HEK293 (cell line): ENCODE results near the gene SLC12A1.

ENCODE experiments used
- CTCF ChIA-PET: fragments of 350-600 bp; formaldehyde crosslinking; extraction: SDS; loops from one replicate; lab custom pipeline; 2021; ENCODE audit warnings: antibody characterized with exemption; lab: Yijun Ruan, JAX
- POLR2A ChIA-PET: fragments of 300-600 bp; formaldehyde crosslinking; extraction: SDS; loops from one replicate; lab custom pipeline; 2020; ENCODE audit warnings: antibody characterized with exemption, inconsistent platforms; lab: Yijun Ruan, JAX
- H3K27ac ChIP-seq: fragments of 200-500 bp; sonication (Bioruptor generic); 2 replicates; pipeline ENCODE4 v1.5.1; 2014; ENCODE audit warnings: low read depth, low read length, control low read depth, inconsistent platforms; ENCODE audit errors: extremely low read depth
- H3K36me3 ChIP-seq, 2 experiments: fragments of 200-500 bp in 1 of 2; sonication (Bioruptor generic) in 1 of 2; 1 replicate in 1 of 2; 2 replicates in 1 of 2; pipeline ENCODE4 v1.5.1; 2014 to 2017; ENCODE audit warnings: inconsistent platforms in 2 of 2, low read length in 2 of 2; ENCODE audit not compliant: control insufficient read depth in 2 of 2, insufficient read depth in 1 of 2
- H3K4me1 ChIP-seq: fragments of 200-500 bp; sonication (Bioruptor generic); 2 replicates; pipeline ENCODE4 v1.5.1; 2014; ENCODE audit warnings: mild to moderate bottlenecking, low read length, inconsistent platforms; ENCODE audit not compliant: control insufficient read depth, insufficient read depth
- H3K4me3 ChIP-seq: 2 replicates; pipeline ENCODE4 v1.5.1; 2011; ENCODE audit warnings: low read depth, mild to moderate bottlenecking, control low read depth, low read length, moderate library complexity
- H3K9me3 ChIP-seq: fragments of 200-500 bp; sonication (Bioruptor generic); 2 replicates; pipeline ENCODE4 v1.5.1; 2014; ENCODE audit warnings: low read depth, low read length, inconsistent platforms; ENCODE audit not compliant: control insufficient read depth, insufficient read depth
- EGR2 ChIP-seq: fragments of 450-650 bp; formaldehyde crosslinking; IDR thresholded peaks from 2 replicates; pipeline ENCODE4 v1.5.1; 2016; ENCODE audit warnings: low read depth, missing biosample characterization, missing genetic modification characterization
- KLF1 ChIP-seq: fragments of 450-650 bp; formaldehyde crosslinking; IDR thresholded peaks from 2 replicates; pipeline ENCODE4 v1.5.1; 2016; ENCODE audit warnings: missing biosample characterization, missing genetic modification characterization
- KLF16 ChIP-seq: fragments of 450-650 bp; formaldehyde crosslinking; IDR thresholded peaks from 2 replicates; pipeline ENCODE4 v1.5.1; 2017; ENCODE audit warnings: missing biosample characterization, missing genetic modification characterization
- KLF8 ChIP-seq: fragments of 450-650 bp; formaldehyde crosslinking; IDR thresholded peaks from 2 replicates; pipeline ENCODE4 v1.5.1; 2016; ENCODE audit warnings: missing biosample characterization, missing genetic modification characterization
- KLF9 ChIP-seq: fragments of 450-650 bp; formaldehyde crosslinking; IDR thresholded peaks from 2 replicates; pipeline ENCODE4 v1.5.1; 2016; ENCODE audit warnings: missing biosample characterization, missing genetic modification characterization, low read depth
- SP3 ChIP-seq: fragments of 450-650 bp; formaldehyde crosslinking; IDR thresholded peaks from 2 replicates; pipeline ENCODE4 v1.5.1; 2016; ENCODE audit warnings: missing biosample characterization, missing genetic modification characterization
- YY2 ChIP-seq: fragments of 450-650 bp; formaldehyde crosslinking; IDR thresholded peaks from 2 replicates; pipeline ENCODE4 v1.5.1; 2016; ENCODE audit warnings: missing biosample characterization, missing genetic modification characterization
- ZBTB48 ChIP-seq: fragments of 450-650 bp; formaldehyde crosslinking; IDR thresholded peaks from 2 replicates; pipeline ENCODE4 v1.5.1; 2016; ENCODE audit warnings: missing biosample characterization, missing genetic modification characterization
- ZEB2 ChIP-seq: fragments of 450-650 bp; formaldehyde crosslinking; IDR thresholded peaks from 2 replicates; pipeline ENCODE4 v1.5.1; 2016; ENCODE audit warnings: missing biosample characterization, missing genetic modification characterization
- ZNF132 ChIP-seq: fragments of 450-650 bp; formaldehyde crosslinking; IDR thresholded peaks from 2 replicates; pipeline ENCODE4 v1.5.1; 2017; ENCODE audit warnings: missing biosample characterization, missing genetic modification characterization, borderline replicate concordance
- ZNF140 ChIP-seq: fragments of 450-650 bp; formaldehyde crosslinking; IDR thresholded peaks from 2 replicates; pipeline ENCODE4 v1.5.1; 2016; ENCODE audit warnings: missing biosample characterization, missing genetic modification characterization
- ZNF169 ChIP-seq: fragments of 450-650 bp; formaldehyde crosslinking; IDR thresholded peaks from 2 replicates; pipeline ENCODE4 v1.5.1; 2016; ENCODE audit warnings: missing biosample characterization, missing genetic modification characterization
- ZNF174 ChIP-seq: fragments of 450-650 bp; formaldehyde crosslinking; IDR thresholded peaks from 2 replicates; pipeline ENCODE4 v1.5.0; 2017; ENCODE audit warnings: missing biosample characterization, mild to moderate bottlenecking, missing genetic modification characterization
- ZNF184 ChIP-seq: fragments of 450-650 bp; IDR thresholded peaks from 2 replicates; pipeline ENCODE4 v1.5.1; 2018; ENCODE audit warnings: missing biosample characterization, mild to moderate bottlenecking, missing genetic modification characterization
- ZNF211 ChIP-seq: fragments of 450-650 bp; formaldehyde crosslinking; IDR thresholded peaks from 2 replicates; pipeline ENCODE4 v1.5.1; 2016; ENCODE audit warnings: low read depth, missing biosample characterization, missing genetic modification characterization
- ZNF24 ChIP-seq: fragments of 450-650 bp; formaldehyde crosslinking; IDR thresholded peaks from 2 replicates; pipeline ENCODE4 v1.5.1; 2016; ENCODE audit warnings: missing biosample characterization, missing genetic modification characterization
- ZNF248 ChIP-seq: fragments of 450-650 bp; formaldehyde crosslinking; IDR thresholded peaks from 2 replicates; pipeline ENCODE4 v1.5.1; 2017; ENCODE audit warnings: missing biosample characterization, missing genetic modification characterization
- ZNF280C ChIP-seq: fragments of 450-650 bp; formaldehyde crosslinking; IDR thresholded peaks from 2 replicates; pipeline ENCODE4 v1.5.1; 2016; ENCODE audit warnings: missing biosample characterization, missing genetic modification characterization
- ZNF37A ChIP-seq: fragments of 450-650 bp; IDR thresholded peaks from 2 replicates; pipeline ENCODE4 v1.5.1; 2018; ENCODE audit warnings: missing biosample characterization, missing genetic modification characterization
- ZNF416 ChIP-seq: fragments of 450-650 bp; formaldehyde crosslinking; IDR thresholded peaks from 2 replicates; pipeline ENCODE4 v1.5.1; 2016; ENCODE audit warnings: missing biosample characterization, missing genetic modification characterization
- ZNF585B ChIP-seq: fragments of 450-650 bp; formaldehyde crosslinking; IDR thresholded peaks from 2 replicates; pipeline ENCODE4 v1.5.1; 2016; ENCODE audit warnings: missing biosample characterization, missing genetic modification characterization
- ZNF639 ChIP-seq: fragments of 450-650 bp; formaldehyde crosslinking; IDR thresholded peaks from 2 replicates; pipeline ENCODE4 v1.5.1; 2016; ENCODE audit warnings: missing biosample characterization, missing genetic modification characterization
- ZNF692 ChIP-seq: fragments of 450-650 bp; formaldehyde crosslinking; IDR thresholded peaks from 2 replicates; pipeline ENCODE4 v1.5.1; 2016; ENCODE audit warnings: missing biosample characterization, missing genetic modification characterization
- ZNF785 ChIP-seq: fragments of 450-650 bp; formaldehyde crosslinking; IDR thresholded peaks from 2 replicates; pipeline ENCODE4 v1.5.1; 2016; ENCODE audit warnings: missing biosample characterization, missing genetic modification characterization
- ZNF837 ChIP-seq: fragments of 450-650 bp; formaldehyde crosslinking; IDR thresholded peaks from 2 replicates; pipeline ENCODE4 v1.5.1; 2016; ENCODE audit warnings: missing biosample characterization, missing genetic modification characterization
- TF ChIP-seq, protein P1 (sequence below): sonication (generic); formaldehyde crosslinking; IDR thresholded peaks from 2 replicates; pipeline ENCODE4 v1.8.1; 2022; ENCODE audit warnings: mild to moderate bottlenecking, moderate library complexity, missing genetic modification reagents
- TF ChIP-seq, protein P2 (sequence below): fragments of 450-650 bp; formaldehyde crosslinking; IDR thresholded peaks from 2 replicates; pipeline ENCODE4 v1.5.1; 2016; ENCODE audit warnings: missing biosample characterization, missing genetic modification characterization

SLC12A1 gene

DNA sequence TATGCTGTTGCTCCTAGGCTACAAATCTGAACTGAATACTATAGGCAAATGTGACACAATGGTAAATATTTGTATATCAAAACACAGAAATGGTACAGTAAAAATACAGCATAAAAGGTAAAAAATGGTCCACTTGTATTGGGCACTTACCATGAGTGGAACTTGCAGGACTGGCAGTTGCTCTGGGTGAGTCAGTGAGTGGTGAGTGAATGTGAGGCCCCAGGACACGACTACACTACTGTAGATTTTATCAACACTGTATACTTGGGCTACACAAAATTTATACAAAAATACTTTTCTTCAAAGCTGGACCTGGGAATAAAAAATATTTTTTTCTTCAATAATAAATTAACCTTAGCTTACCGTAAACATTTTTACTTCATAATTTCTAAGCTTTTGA lies 83.5 kb downstream of the SLC12A1 start:
- no peaks in the 10 kb centered on the region for H3K9me3 ChIP-seq
- H3K27ac ChIP-seq = no peak overlapping the region
- POLR2A ChIA-PET = no interaction called here
- CTCF ChIA-PET = no interaction called here
- H3K4me3 ChIP-seq = no peak overlapping the region
- TF ChIP-seq KLF16 (tag by site-specific recombination) = no peak
- no peak for TF ChIP-seq KLF9 (tag by site-specific recombination)
- TF ChIP-seq YY2 (tag by site-specific recombination) = no peak
- TF ChIP-seq KLF8 (tag by site-specific recombination) = no peak
- TF ChIP-seq ZNF585B = no peak
- TF ChIP-seq, protein P1, sequence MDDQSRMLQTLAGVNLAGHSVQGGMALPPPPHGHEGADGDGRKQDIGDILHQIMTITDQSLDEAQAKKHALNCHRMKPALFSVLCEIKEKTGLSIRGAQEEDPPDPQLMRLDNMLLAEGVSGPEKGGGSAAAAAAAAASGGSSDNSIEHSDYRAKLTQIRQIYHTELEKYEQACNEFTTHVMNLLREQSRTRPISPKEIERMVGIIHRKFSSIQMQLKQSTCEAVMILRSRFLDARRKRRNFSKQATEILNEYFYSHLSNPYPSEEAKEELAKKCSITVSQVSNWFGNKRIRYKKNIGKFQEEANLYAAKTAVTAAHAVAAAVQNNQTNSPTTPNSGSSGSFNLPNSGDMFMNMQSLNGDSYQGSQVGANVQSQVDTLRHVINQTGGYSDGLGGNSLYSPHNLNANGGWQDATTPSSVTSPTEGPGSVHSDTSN (CRISPR knock-in tag) = no peak
- TF ChIP-seq ZNF174 (tag by site-specific recombination) = no peak
- TF ChIP-seq ZNF184 = no peak
- TF ChIP-seq ZNF416 (tag by site-specific recombination) = no peak
- TF ChIP-seq EGR2 (tag by site-specific recombination) = no peak
- TF ChIP-seq ZNF248 (tag by site-specific recombination) = no peak
- TF ChIP-seq SP3 (tag by site-specific recombination) = no peak
- no peak for TF ChIP-seq ZNF639 (tag by site-specific recombination)
- no peak for TF ChIP-seq ZNF140
- TF ChIP-seq ZNF37A (tag by site-specific recombination) = no peak
- H3K4me1 ChIP-seq = no peaks in the 10 kb centered on the region
- H3K36me3 ChIP-seq = no peaks in the 10 kb centered on the region

DNA sequence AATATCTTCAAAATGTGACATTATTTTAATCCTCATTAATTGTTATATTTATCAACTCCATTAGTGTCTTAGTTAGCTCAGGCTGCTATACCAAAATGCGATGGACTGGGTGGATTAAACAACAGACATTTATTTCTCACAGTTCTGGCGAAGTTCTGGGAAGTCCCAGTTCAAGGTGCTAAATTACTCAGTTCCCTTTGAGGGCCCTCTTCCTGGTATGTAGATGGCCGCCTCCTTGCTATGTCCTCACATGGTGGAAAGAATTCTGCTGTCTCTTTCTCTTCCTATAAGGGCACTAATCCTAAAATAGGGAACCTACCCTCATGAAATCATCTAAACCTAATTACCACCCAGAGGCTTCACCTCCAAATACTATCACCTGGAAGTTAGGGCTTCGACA lies 86.4 kb downstream of the SLC12A1 start:
- ChIA-PET POLR2A (no interaction called here), CTCF (interaction anchor here (0.5 to 0.6 kb wide), 2 partner anchors 24 to 576 kb away, joined by 3 to 4 read pairs; no protein-coding TSS in a partner anchor)
- Histone ChIP-seq H3K9me3 (no peaks in the 10 kb centered on the region), H3K4me1 (no peaks in the 10 kb centered on the region), H3K27ac (no peak overlapping the region), H3K36me3 (no peaks in the 10 kb centered on the region), H3K4me3 (no peak overlapping the region)
- TF ChIP-seq, protein P2, sequence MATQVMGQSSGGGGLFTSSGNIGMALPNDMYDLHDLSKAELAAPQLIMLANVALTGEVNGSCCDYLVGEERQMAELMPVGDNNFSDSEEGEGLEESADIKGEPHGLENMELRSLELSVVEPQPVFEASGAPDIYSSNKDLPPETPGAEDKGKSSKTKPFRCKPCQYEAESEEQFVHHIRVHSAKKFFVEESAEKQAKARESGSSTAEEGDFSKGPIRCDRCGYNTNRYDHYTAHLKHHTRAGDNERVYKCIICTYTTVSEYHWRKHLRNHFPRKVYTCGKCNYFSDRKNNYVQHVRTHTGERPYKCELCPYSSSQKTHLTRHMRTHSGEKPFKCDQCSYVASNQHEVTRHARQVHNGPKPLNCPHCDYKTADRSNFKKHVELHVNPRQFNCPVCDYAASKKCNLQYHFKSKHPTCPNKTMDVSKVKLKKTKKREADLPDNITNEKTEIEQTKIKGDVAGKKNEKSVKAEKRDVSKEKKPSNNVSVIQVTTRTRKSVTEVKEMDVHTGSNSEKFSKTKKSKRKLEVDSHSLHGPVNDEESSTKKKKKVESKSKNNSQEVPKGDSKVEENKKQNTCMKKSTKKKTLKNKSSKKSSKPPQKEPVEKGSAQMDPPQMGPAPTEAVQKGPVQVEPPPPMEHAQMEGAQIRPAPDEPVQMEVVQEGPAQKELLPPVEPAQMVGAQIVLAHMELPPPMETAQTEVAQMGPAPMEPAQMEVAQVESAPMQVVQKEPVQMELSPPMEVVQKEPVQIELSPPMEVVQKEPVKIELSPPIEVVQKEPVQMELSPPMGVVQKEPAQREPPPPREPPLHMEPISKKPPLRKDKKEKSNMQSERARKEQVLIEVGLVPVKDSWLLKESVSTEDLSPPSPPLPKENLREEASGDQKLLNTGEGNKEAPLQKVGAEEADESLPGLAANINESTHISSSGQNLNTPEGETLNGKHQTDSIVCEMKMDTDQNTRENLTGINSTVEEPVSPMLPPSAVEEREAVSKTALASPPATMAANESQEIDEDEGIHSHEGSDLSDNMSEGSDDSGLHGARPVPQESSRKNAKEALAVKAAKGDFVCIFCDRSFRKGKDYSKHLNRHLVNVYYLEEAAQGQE (tag by site-specific recombination) = no peak
- TF ChIP-seq ZBTB48 (tag by site-specific recombination) (no peak), ZEB2 (no peak), ZNF132 (tag by site-specific recombination) (no peak), ZNF785 (tag by site-specific recombination) (no peak), ZNF692 (tag by site-specific recombination) (no peak), ZNF837 (tag by site-specific recombination) (no peak), KLF1 (no peak), ZNF24 (tag by site-specific recombination) (no peak), ZNF280C (tag by site-specific recombination) (no peak), ZNF169 (no peak), SP3 (tag by site-specific recombination) (no peak), ZNF211 (no peak)
